BLaER1 (cell line): ENCODE measurements around the gene WNT2B.
"Not testable (repeated sequence)": the region's sequence is repeated elsewhere in the genome, so short reads cannot be mapped to it uniquely, and the experiment has no call there.

Experiments used
- H3K27ac ChIP-seq: shearing (Covaris generic); formaldehyde crosslinking; 2 replicates; pipeline ENCODE4 v1.8.1; 2022
- H3K27me3 ChIP-seq: shearing (Covaris generic); formaldehyde crosslinking; 2 replicates; pipeline ENCODE4 v1.8.1; 2022
- H3K36me3 ChIP-seq: shearing (Covaris generic); formaldehyde crosslinking; 2 replicates; pipeline ENCODE4 v1.8.1; 2022
- H3K4me1 ChIP-seq: shearing (Covaris generic); formaldehyde crosslinking; 2 replicates; pipeline ENCODE4 v1.8.1; 2022
- H3K4me2 ChIP-seq: shearing (Covaris generic); formaldehyde crosslinking; 2 replicates; pipeline ENCODE4 v1.8.1; 2022
- H3K4me3 ChIP-seq: shearing (Covaris generic); formaldehyde crosslinking; 2 replicates; pipeline ENCODE4 v1.8.1; 2022
- H3K9ac ChIP-seq: shearing (Covaris generic); formaldehyde crosslinking; 2 replicates; pipeline ENCODE4 v1.8.1; 2022
- H3K9me3 ChIP-seq: shearing (Covaris generic); formaldehyde crosslinking; 2 replicates; pipeline ENCODE4 v1.8.1; 2022
- H4K20me1 ChIP-seq: shearing (Covaris generic); formaldehyde crosslinking; 2 replicates; pipeline ENCODE4 v1.8.1; 2022
- Cebpa-rat ChIP-seq: shearing (Covaris generic); IDR thresholded peaks from 2 replicates; pipeline ENCODE4 v1.8.1; 2022

Gene WNT2B

DNA sequence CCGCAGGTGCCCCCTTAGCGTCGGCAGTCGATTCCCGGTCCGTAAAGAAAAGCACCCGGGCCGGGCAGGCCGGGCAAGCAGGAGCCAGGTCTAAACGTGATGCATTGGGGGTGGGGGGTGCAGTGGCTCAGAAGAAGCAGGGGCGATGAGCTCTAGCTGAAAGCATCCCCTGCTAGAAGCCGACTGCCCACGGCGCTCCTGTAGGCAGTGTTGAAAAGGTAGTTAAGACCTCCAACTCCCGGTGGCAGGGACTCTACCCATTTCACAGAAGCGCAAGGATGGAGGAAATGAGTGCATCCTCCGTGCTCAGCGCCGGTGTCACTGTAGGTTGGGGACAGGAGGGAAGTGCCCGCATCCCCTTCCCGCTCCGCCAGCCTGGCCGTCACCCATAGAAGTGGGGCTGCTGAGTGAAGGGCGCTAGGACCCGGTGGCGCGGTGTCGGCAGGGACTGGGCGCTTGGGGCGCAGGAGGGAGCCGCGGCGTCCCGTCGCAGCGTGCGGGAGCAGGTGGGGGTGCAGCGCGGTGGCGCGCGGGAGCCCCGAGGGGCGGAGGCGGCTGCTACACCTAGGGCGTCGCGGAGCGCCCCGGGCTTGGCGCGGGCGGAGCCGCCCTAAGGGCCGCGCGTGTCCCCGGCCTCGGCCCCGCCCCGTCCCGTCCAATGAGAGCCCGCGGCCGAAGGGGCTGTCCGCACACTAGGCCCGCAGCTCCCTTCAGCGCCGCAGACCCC is at the start of gene WNT2B:
TSS of gene WNT2B (plus strand) at position 688 of the 727 bp plus-strand sequence. CDS start 298 bp downstream, outside the sequence.
- Histone ChIP-seq H3K4me3 (peak within 1 kb of the TSS; percentile 68), H3K9ac (0 out of 2 replicates have a peak within 1 kb of the TSS, but pooled peaks have one; percentile 11), H3K4me2 (peak within 1 kb of the TSS; percentile 92), H3K27me3 (peaks cover 59% of the 10 kb centered on the region), H3K4me1 (peaks cover 40% of the 10 kb centered on the region), H4K20me1 (peaks cover 11% of the 10 kb centered on the region; the same call in 1 of the 2 replicates), H3K36me3 (no peaks in the 10 kb centered on the region), H3K9me3 (peaks cover 10% of the 10 kb centered on the region), H3K27ac (no peak within 1 kb of the TSS)
- TF ChIP-seq Cebpa-rat = no peak

- Histone ChIP-seq H3K4me1 (no peaks in the 10 kb centered on the region), H3K36me3 (peaks cover 27% of the 10 kb centered on the region), H3K4me3 (no peak overlapping the region), H3K4me2 (no peak overlapping the region), H3K9me3 (no peaks in the 10 kb centered on the region), H4K20me1 (no peaks in the 10 kb centered on the region), H3K27ac (no peak overlapping the region), H3K9ac (no peak overlapping the region), H3K27me3 (no peaks in the 10 kb centered on the region)
- no peak for TF ChIP-seq Cebpa-rat
Measured at GRCh38 chr1:112460615-112461014, 48.1 kb upstream of the WNT2B start.

- Histone ChIP-seq H3K36me3 (peaks cover 19% of the 10 kb centered on the region), H3K27me3 (no peaks in the 10 kb centered on the region), H3K27ac (no peak overlapping the region), H3K4me3 (no peak overlapping the region), H4K20me1 (no peaks in the 10 kb centered on the region), H3K4me1 (peaks cover 5% of the 10 kb centered on the region; the same call in 1 of the 2 replicates), H3K9me3 (no peaks in the 10 kb centered on the region), H3K4me2 (no peak overlapping the region), H3K9ac (no peak overlapping the region)
- TF ChIP-seq Cebpa-rat = no peak
Measured at GRCh38 chr1:112461200-112461871, 47.4 kb upstream of the WNT2B start.

- H3K27ac ChIP-seq = no peak overlapping the region
Measured at GRCh38 chr1:112462953-112463279, 45.8 kb upstream of the WNT2B start.

DNA sequence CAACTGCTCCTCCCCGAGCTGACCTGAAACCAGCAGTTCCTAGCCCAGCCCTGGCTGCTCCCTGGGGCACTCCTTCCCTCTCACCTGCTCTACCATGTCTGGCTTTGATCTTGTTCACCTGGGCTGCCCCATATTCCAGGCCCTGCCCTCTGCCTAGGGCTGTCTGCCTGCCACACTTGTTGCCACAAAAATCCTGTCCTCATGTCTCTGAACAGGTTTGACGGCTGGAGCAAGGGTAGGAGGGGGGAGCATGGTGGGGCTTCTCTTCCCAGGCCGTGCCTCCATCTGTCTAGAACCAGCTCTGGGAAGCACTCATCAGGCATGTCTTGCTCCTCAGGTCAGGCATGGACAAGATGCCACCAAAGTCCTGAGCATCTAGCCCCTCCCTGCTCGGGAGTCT is 44.3 kb upstream of the WNT2B start:
- Histone ChIP-seq H3K4me1 (peaks cover 11% of the 10 kb centered on the region; the same call in 1 of the 2 replicates), H3K27me3 (no peaks in the 10 kb centered on the region), H3K36me3 (no peaks in the 10 kb centered on the region), H3K9me3 (no peaks in the 10 kb centered on the region), H3K4me2 (no peak overlapping the region), H4K20me1 (no peaks in the 10 kb centered on the region), H3K9ac (no peak overlapping the region), H3K27ac (no peak overlapping the region), H3K4me3 (no peak overlapping the region)
- TF ChIP-seq Cebpa-rat = no peak

More at GRCh38 chr1:112462953-112463279, 45.8 kb upstream of the WNT2B start:
- Histone ChIP-seq H3K4me3 (no peak overlapping the region), H3K4me1 (peaks cover 11% of the 10 kb centered on the region; the same call in 1 of the 2 replicates), H4K20me1 (no peaks in the 10 kb centered on the region), H3K27me3 (no peaks in the 10 kb centered on the region), H3K4me2 (no peak overlapping the region), H3K36me3 (peaks cover 6% of the 10 kb centered on the region; the same call in 1 of the 2 replicates), H3K9ac (no peak overlapping the region), H3K9me3 (no peaks in the 10 kb centered on the region)
- TF ChIP-seq Cebpa-rat = no peak

- Histone ChIP-seq H3K27ac (no peak overlapping the region), H3K9me3 (no peaks in the 10 kb centered on the region), H4K20me1 (no peaks in the 10 kb centered on the region), H3K9ac (no peak overlapping the region), H3K4me2 (no peak overlapping the region), H3K4me3 (no peak overlapping the region), H3K4me1 (peaks cover 11% of the 10 kb centered on the region; the same call in 1 of the 2 replicates), H3K36me3 (no peaks in the 10 kb centered on the region), H3K27me3 (no peaks in the 10 kb centered on the region)
- TF ChIP-seq Cebpa-rat = no peak
Measured at GRCh38 chr1:112465122-112465521, 43.6 kb upstream of the WNT2B start.

GRCh38 chr1:112466078-112466660 is 42.6 kb upstream of the WNT2B start:
- Histone ChIP-seq H3K9ac (peak overlapping the region; percentile 63), H3K27ac (peak overlapping the region; percentile 41; the same call in 1 of the 2 replicates), H3K4me2 (peak overlapping the region; percentile 76)

GRCh38 chr1:112470324-112470723 is 38.4 kb upstream of the WNT2B start:
- peaks cover 11% of the 10 kb centered on the region; the same call in 1 of the 2 replicates for H3K4me1 ChIP-seq
- not testable (repeated sequence) for H3K27ac ChIP-seq, H4K20me1 ChIP-seq, H3K27me3 ChIP-seq, H3K36me3 ChIP-seq, H3K4me2 ChIP-seq, H3K9ac ChIP-seq, H3K4me3 ChIP-seq, H3K9me3 ChIP-seq

More at GRCh38 chr1:112466078-112466660, 42.6 kb upstream of the WNT2B start:
- H3K9me3 ChIP-seq = no peaks in the 10 kb centered on the region
- TF ChIP-seq Cebpa-rat = no peak
- H3K27me3 ChIP-seq = no peaks in the 10 kb centered on the region
- H3K36me3 ChIP-seq = no peaks in the 10 kb centered on the region
- H3K4me1 ChIP-seq = peaks cover 11% of the 10 kb centered on the region; the same call in 1 of the 2 replicates
- no peaks in the 10 kb centered on the region for H4K20me1 ChIP-seq
- peak overlapping the region; percentile 61 for H3K4me3 ChIP-seq

DNA sequence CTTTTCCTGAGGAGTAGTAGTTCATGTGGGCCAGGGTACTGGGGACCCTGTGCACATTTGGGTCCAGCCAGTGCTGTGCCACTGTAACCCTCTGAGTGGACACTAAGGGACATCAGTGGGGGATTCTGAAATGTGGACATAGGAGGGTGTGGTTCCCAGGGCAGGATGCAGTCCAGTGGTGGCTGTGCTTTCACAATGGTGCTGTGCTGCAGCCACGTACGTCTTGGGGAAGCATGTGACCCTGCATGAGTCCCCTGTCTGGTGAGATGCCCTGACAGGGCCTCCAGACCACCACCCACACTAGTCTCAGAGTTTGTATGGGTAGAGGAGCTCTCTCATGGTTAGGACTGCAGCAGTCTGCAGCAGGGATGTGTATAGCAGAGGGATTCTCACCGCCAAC is 37.8 kb upstream of the WNT2B start:
- Histone ChIP-seq H3K36me3 (no peaks in the 10 kb centered on the region), H3K4me3 (no peak overlapping the region), H4K20me1 (no peaks in the 10 kb centered on the region), H3K9me3 (no peaks in the 10 kb centered on the region), H3K27ac (no peak overlapping the region), H3K4me1 (peaks cover 8% of the 10 kb centered on the region; the same call in 1 of the 2 replicates), H3K27me3 (no peaks in the 10 kb centered on the region), H3K4me2 (no peak overlapping the region), H3K9ac (no peak overlapping the region)
- no peak for TF ChIP-seq Cebpa-rat

GRCh38 chr1:112472142-112472541 is 36.6 kb upstream of the WNT2B start:
- Histone ChIP-seq H3K4me3 (no peak overlapping the region), H3K4me1 (no peaks in the 10 kb centered on the region), H3K27ac (no peak overlapping the region), H3K4me2 (no peak overlapping the region), H3K27me3 (no peaks in the 10 kb centered on the region), H3K9me3 (peaks cover 9% of the 10 kb centered on the region), H3K9ac (no peak overlapping the region), H4K20me1 (no peaks in the 10 kb centered on the region), H3K36me3 (no peaks in the 10 kb centered on the region)
- TF ChIP-seq Cebpa-rat = no peak
